Measurements from ENCODE around the gene KRTAP10-7. TPM values are rescaled to one million over a fixed set of nuclear protein-coding genes. Genes with fewer than 3 reads are reported as not detected.

Gene KRTAP10-7
- total RNA-seq, 1 experiment from 2014 or later = not detected

DNA sequence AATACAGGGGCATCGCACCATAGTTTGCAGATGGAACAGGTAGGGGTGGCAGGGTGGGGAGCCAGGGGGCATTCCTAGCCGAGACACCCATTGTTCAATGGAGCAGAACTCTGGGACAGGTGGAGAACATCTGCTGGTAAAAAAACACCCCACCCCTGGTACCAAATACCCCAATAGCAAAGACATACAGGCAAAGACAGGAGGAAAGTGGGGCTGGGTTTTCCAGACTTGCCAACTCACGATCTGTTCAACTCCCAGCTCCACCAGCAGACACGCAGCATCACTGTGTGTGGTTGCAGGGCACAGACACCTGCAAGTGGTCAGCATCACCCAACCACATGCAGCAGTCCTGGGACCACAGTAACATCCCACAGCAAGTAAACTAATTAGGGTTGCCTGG, 11.2 kb downstream of the KRTAP10-7 start:
- Histone ChIP-seq H3K4me2 (ENCODE audit: insufficient read depth, insufficient read length, low read length) (no peak overlapping the region), H2BK120ac (ENCODE audit: low read depth, low read length, poor library complexity, severe bottlenecking) (no peak overlapping the region), H3K23me2 (ENCODE audit: insufficient read length, low read depth, low read length, poor library complexity, severe bottlenecking) (no peaks in the 10 kb centered on the region), H3K56ac (ENCODE audit: insufficient read length, low read depth, low read length) (no peak overlapping the region), H3K14ac (ENCODE audit: insufficient read depth, low read length) (no peak overlapping the region), H4K5ac (ENCODE audit: insufficient read length, low read depth, low read length) (no peak overlapping the region), H3K9ac (ENCODE audit: extremely low read depth, insufficient read length, low read length) (no peak overlapping the region), H3K18ac (ENCODE audit: insufficient read length, low read depth, low read length) (no peak overlapping the region), H2BK20ac (ENCODE audit: low read depth, low read length, poor library complexity, severe bottlenecking) (no peak overlapping the region), H3K4me1 (ENCODE audit: insufficient read depth, low read length) (no peaks in the 10 kb centered on the region), H3K27ac (ENCODE audit: insufficient read length, low read depth, low read length) (no peak overlapping the region), H2BK15ac (ENCODE audit: low read depth, low read length) (no peak overlapping the region), H3K9me3 (ENCODE audit: control insufficient read depth, low read depth, low read length) (peaks cover 9% of the 10 kb centered on the region), H3K4ac (ENCODE audit: low read depth, low read length) (no peak overlapping the region), H4K91ac (ENCODE audit: insufficient read length, low read depth, low read length) (no peak overlapping the region), H2AK5ac (ENCODE audit: insufficient read length, low read length) (no peak overlapping the region), H3K27me3 (ENCODE audit: insufficient read depth, low read length) (no peaks in the 10 kb centered on the region), H3K79me1 (ENCODE audit: insufficient read depth, low read depth, low read length, poor library complexity, severe bottlenecking) (no peaks in the 10 kb centered on the region), H4K20me1 (ENCODE audit: control insufficient read depth, insufficient read depth, insufficient read length) (no peaks in the 10 kb centered on the region), H2BK12ac (ENCODE audit: insufficient read length, low read depth, low read length) (no peak overlapping the region), H3K23ac (ENCODE audit: insufficient read length, low read depth, low read length) (no peak overlapping the region), H3T11ph (ENCODE audit: low read length) (no peak overlapping the region), H2AFZ (ENCODE audit: low read length) (no peak overlapping the region), H3K79me2 (ENCODE audit: insufficient read depth, low read length) (no peaks in the 10 kb centered on the region), H4K8ac (replicated peaks; ENCODE audit: insufficient read length, low read depth, low read length) (no peak overlapping the region), H2BK5ac (ENCODE audit: insufficient read length, low read length) (no peak overlapping the region)
- TF ChIP-seq, protein P1, sequence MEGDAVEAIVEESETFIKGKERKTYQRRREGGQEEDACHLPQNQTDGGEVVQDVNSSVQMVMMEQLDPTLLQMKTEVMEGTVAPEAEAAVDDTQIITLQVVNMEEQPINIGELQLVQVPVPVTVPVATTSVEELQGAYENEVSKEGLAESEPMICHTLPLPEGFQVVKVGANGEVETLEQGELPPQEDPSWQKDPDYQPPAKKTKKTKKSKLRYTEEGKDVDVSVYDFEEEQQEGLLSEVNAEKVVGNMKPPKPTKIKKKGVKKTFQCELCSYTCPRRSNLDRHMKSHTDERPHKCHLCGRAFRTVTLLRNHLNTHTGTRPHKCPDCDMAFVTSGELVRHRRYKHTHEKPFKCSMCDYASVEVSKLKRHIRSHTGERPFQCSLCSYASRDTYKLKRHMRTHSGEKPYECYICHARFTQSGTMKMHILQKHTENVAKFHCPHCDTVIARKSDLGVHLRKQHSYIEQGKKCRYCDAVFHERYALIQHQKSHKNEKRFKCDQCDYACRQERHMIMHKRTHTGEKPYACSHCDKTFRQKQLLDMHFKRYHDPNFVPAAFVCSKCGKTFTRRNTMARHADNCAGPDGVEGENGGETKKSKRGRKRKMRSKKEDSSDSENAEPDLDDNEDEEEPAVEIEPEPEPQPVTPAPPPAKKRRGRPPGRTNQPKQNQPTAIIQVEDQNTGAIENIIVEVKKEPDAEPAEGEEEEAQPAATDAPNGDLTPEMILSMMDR (conservative IDR thresholded peaks at IDR 0.05) = no peak
- Mint-ChIP-seq H3K27ac (no peak overlapping the region), H3K9me3 (peaks cover 33 to 38% of the 10 kb centered on the region in 2 experiments), H3K4me3 (no peak overlapping the region), H3K36me3 (ENCODE audit: insufficient read depth in 1 of 3, low read depth in 3 of 3) (peaks cover 8 to 26% (median 21%) of the 10 kb centered on the region in 3 experiments), H3K4me1 (peaks cover 11 to 17% of the 10 kb centered on the region in 2 experiments), H3K27me3 (ENCODE audit: low read depth) (peaks cover 9% of the 10 kb centered on the region)
- no peak for DNase-seq
- WGBS (ENCODE audit: extremely low coverage, insufficient read length, low lambda C conversion rate) = no CpG with 5 or more reads among the region's 4 CpGs

Measured in H9 (cell line).